D721Med (cell line): ENCODE data around the gene TPT1.
"Not testable (repeated sequence)": the region's sequence is repeated elsewhere in the genome, so short reads cannot be mapped to it uniquely, and the experiment has no call there.

Experiments
- DNase-seq: peaks from one replicate; pipeline ENCODE4 v3.0.0; 2011; ENCODE audit warnings: low spot score; ENCODE audit not compliant: insufficient read length
- FAIRE-seq: peaks from 2 replicates; lab custom pipeline; 2011; peaks lifted over from hg19 to GRCh38; lab: Jason Lieb, UNC
- CTCF ChIP-seq: IDR thresholded peaks from 2 replicates; pipeline ENCODE4 v1.5.1; 2012; ENCODE audit warnings: mild to moderate bottlenecking, control low read depth; ENCODE audit not compliant: insufficient read depth; ENCODE audit errors: missing control alignments

Gene TPT1

GRCh38 chr13:45341034-45341798 lies at the start of gene TPT1:
TSS of gene TPT1 (minus strand) at chr13:45341183. CDS start at chr13:45341069, 114 bp downstream.
- no peak for FAIRE-seq
- no peak for TF ChIP-seq CTCF
- peak; percentile 88 for DNase-seq

GRCh38 chr13:45390348-45390747 lies 49.4 kb upstream of the TPT1 start:
- not testable (repeated sequence) for DNase-seq, FAIRE-seq

GRCh38 chr13:45388664-45389063 lies 47.7 kb upstream of the TPT1 start:
- no peak for DNase-seq
- FAIRE-seq, result no peak
- no peak for TF ChIP-seq CTCF

GRCh38 chr13:45386892-45387575 lies 46.1 kb upstream of the TPT1 start:
- not testable (repeated sequence) for FAIRE-seq, DNase-seq

- no peak for DNase-seq
- no peak for TF ChIP-seq CTCF
- FAIRE-seq, result no peak
Measured at GRCh38 chr13:45385907-45386553, 45.0 kb upstream of the TPT1 start.

GRCh38 chr13:45385320-45385719 lies 44.3 kb upstream of the TPT1 start:
- FAIRE-seq, result no peak
- no peak for DNase-seq
- no peak for TF ChIP-seq CTCF

- DNase-seq (no peak), FAIRE-seq (no peak)
- TF ChIP-seq CTCF, result no peak
Measured at GRCh38 chr13:45384474-45385174, 43.6 kb upstream of the TPT1 start.

GRCh38 chr13:45382739-45383138 lies 41.8 kb upstream of the TPT1 start:
- not testable (repeated sequence) for FAIRE-seq, DNase-seq
